ENCODE measurements around the gene GTF2A1.

- TF ChIP-seq EZH2 (IDR thresholded peaks at IDR 0.05; ENCODE audit: insufficient read depth, poor library complexity, severe bottlenecking) (no peak), EZH2phosphoT487 (IDR thresholded peaks at IDR 0.05; ENCODE audit: insufficient read depth, low read depth) (no peak)
These were observed 75.7 kb downstream of the GTF2A1 start for GRCh38 chr14:81144824-81145603.
